Stomach smooth muscle (tissue), 2 donors: ENCODE data around the gene MXD1.

ENCODE experiments used
- H3K27ac ChIP-seq: one replicate; pipeline ENCODE4 v1.7.0; 2013; ENCODE audit warnings: mild to moderate bottlenecking, low read length, inconsistent platforms
- H3K27me3 ChIP-seq, 2 donors: one replicate each; pipeline ENCODE4 v1.7.0; 2013; ENCODE audit warnings: low read length in 2 of 2; ENCODE audit not compliant: insufficient read depth in 2 of 2, control insufficient read depth in 1 of 2
- H3K36me3 ChIP-seq, 2 donors: one replicate each; pipeline ENCODE4 v1.7.0; 2013; ENCODE audit warnings: low read length in 2 of 2; ENCODE audit not compliant: control insufficient read depth in 2 of 2, insufficient read depth in 2 of 2
- H3K4me1 ChIP-seq: one replicate; pipeline ENCODE4 v1.7.0; 2013; ENCODE audit warnings: low read length; ENCODE audit not compliant: control insufficient read depth, insufficient read depth
- H3K4me3 ChIP-seq, 2 donors: one replicate each; pipeline ENCODE4 v1.7.0; 2013; ENCODE audit warnings: low read length in 2 of 2
- H3K9ac ChIP-seq, 2 donors: one replicate each; pipeline ENCODE4 v1.7.0; 2013; ENCODE audit warnings: low read length in 2 of 2, mild to moderate bottlenecking in 1 of 2
- H3K9me3 ChIP-seq, 2 donors: one replicate each; pipeline ENCODE4 v1.7.0; 2013; ENCODE audit warnings: low read length in 2 of 2; ENCODE audit not compliant: control insufficient read depth in 2 of 2
- donor health status: healthy.
- donor health status: Pancreatic carcinoma.

Gene MXD1

GRCh38 chr2:69911985-69912563, 2.8 kb upstream of the MXD1 start:
- Histone ChIP-seq H3K4me3 (no peak overlapping the region), H3K9ac (no peak overlapping the region), H3K4me1 (peaks cover 2% of the 10 kb centered on the region), H3K36me3 (peaks cover 13 to 20% of the 10 kb centered on the region in 2 donors), H3K27ac (no peak overlapping the region), H3K9me3 (no peaks in the 10 kb centered on the region), H3K27me3 (no peaks in the 10 kb centered on the region)

DNA sequence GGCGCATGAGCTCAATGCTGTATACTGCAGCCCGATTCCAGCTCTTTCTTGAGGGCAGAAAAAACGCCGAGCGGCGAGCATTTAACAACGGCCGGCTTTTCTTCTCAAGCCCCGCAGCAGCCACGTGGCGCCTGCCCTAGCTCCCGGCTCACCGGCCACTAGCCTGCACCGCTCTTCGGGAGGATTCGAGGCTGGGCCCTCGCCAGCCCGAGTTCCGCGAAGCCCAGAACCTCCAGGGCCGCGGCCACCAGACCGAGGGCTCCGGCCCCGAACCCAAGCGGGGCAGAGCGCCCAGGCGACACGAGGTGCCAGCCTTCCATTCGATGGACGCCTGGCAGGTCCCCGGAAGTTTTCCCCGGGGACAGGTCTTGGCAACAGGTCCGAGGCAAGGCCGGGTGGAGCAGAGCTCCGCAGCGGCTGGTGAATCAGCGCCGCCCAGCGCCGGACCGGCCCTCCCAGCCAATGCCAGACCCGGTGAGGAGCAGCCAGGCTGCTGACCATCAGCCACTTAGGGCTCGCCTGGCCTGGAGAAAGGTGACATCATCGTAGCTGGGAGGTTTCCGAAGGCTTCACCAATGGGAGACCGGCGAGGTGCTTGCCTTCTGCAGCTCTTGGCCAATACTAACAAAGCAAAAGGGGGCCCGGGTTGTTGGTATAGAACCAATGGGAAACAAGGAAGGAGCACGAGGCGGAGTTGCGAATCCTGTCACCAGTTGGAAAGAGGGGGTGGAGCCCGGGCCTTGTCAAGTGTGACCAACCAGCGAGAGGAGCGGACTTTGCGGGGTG, 552 bp upstream of the MXD1 start:
- Histone ChIP-seq H3K4me3 (peak overlapping the region; percentile 76 to 80), H3K36me3 (peaks cover 7 to 10% of the 10 kb centered on the region in 2 donors), H3K9ac (peak overlapping the region; percentile 77 to 89), H3K9me3 (no peaks in the 10 kb centered on the region), H3K27me3 (no peaks in the 10 kb centered on the region), H3K4me1 (peaks cover 2% of the 10 kb centered on the region), H3K27ac (peak overlapping the region; percentile 84)

GRCh38 chr2:69916106-69916505, 1.2 kb downstream of the MXD1 start:
- H3K4me3 ChIP-seq, result peak overlapping the region; percentile 76
- peaks cover 0 to 4% of the 10 kb centered on the region in 2 donors for H3K36me3 ChIP-seq
- H3K27ac ChIP-seq, result peak overlapping the region; percentile 79
- H3K9me3 ChIP-seq, result no peaks in the 10 kb centered on the region
- peak overlapping the region; percentile 76 to 80 for H3K9ac ChIP-seq
- no peaks in the 10 kb centered on the region for H3K27me3 ChIP-seq
- H3K4me1 ChIP-seq, result peaks cover 2% of the 10 kb centered on the region

GRCh38 chr2:69917852-69918251, 2.9 kb downstream of the MXD1 start:
- Histone ChIP-seq H3K27ac (peak overlapping the region; percentile 60), H3K4me1 (peaks cover 2% of the 10 kb centered on the region), H3K9ac (peak overlapping the region in 1 of 2 donors; percentile 43), H3K27me3 (no peaks in the 10 kb centered on the region), H3K4me3 (peak overlapping the region in 1 of 2 donors; percentile 21), H3K9me3 (no peaks in the 10 kb centered on the region), H3K36me3 (peaks cover 3 to 4% of the 10 kb centered on the region in 2 donors)

GRCh38 chr2:69918401-69918800, 3.5 kb downstream of the MXD1 start:
- H3K36me3 ChIP-seq, result peaks cover 3 to 8% of the 10 kb centered on the region in 2 donors
- H3K4me3 ChIP-seq, result no peak overlapping the region
- H3K27me3 ChIP-seq, result no peaks in the 10 kb centered on the region
- H3K27ac ChIP-seq, result peak overlapping the region; percentile 60
- H3K4me1 ChIP-seq, result peaks cover 2% of the 10 kb centered on the region
- no peaks in the 10 kb centered on the region for H3K9me3 ChIP-seq
- peak overlapping the region in 1 of 2 donors; percentile 43 for H3K9ac ChIP-seq

- no peak overlapping the region for H3K9ac ChIP-seq
- no peaks in the 10 kb centered on the region for H3K4me1 ChIP-seq
- H3K4me3 ChIP-seq, result no peak overlapping the region
- no peaks in the 10 kb centered on the region for H3K27me3 ChIP-seq
- no peak overlapping the region for H3K27ac ChIP-seq
- H3K9me3 ChIP-seq, result no peaks in the 10 kb centered on the region
- peaks cover 10 to 21% of the 10 kb centered on the region in 2 donors for H3K36me3 ChIP-seq
Measured at GRCh38 chr2:69923116-69923515, 8.2 kb downstream of the MXD1 start.

DNA sequence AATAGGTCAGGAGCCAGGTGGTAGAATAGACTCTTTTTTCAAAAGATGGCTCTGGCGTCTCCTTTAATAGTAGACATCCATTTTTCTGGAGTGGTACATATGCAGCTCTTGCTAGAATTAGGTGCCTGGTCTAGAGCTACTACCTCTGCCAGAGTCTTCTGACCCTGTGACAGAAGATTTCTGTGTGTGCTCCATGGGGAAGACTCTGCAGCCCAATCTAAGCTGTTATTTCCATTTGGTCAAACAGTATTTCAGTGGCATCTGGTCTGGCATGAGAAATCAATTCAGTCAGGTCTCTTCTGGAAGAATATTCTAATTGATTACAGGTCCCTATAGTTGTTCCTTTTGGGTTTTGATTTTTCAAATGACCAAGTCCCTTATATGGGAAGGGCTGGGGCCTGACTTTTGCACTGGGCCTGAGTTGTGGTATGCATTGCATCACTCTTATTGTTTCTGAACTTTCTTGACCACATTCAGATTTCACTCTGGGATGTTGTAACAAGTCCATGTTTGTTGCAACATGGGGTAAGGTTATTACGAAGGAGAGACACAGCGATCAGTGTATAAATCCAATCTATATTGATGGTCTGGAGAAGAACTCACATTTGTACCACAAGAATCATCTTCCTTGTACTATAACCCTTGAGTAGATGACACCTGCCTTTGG, 12.1 kb downstream of the MXD1 start:
- no peak overlapping the region for H3K9ac ChIP-seq
- no peaks in the 10 kb centered on the region for H3K27me3 ChIP-seq
- H3K27ac ChIP-seq, result no peak overlapping the region
- H3K36me3 ChIP-seq, result peaks cover 11 to 22% of the 10 kb centered on the region in 2 donors
- H3K4me1 ChIP-seq, result no peaks in the 10 kb centered on the region
- H3K4me3 ChIP-seq, result no peak overlapping the region
- H3K9me3 ChIP-seq, result no peaks in the 10 kb centered on the region

DNA sequence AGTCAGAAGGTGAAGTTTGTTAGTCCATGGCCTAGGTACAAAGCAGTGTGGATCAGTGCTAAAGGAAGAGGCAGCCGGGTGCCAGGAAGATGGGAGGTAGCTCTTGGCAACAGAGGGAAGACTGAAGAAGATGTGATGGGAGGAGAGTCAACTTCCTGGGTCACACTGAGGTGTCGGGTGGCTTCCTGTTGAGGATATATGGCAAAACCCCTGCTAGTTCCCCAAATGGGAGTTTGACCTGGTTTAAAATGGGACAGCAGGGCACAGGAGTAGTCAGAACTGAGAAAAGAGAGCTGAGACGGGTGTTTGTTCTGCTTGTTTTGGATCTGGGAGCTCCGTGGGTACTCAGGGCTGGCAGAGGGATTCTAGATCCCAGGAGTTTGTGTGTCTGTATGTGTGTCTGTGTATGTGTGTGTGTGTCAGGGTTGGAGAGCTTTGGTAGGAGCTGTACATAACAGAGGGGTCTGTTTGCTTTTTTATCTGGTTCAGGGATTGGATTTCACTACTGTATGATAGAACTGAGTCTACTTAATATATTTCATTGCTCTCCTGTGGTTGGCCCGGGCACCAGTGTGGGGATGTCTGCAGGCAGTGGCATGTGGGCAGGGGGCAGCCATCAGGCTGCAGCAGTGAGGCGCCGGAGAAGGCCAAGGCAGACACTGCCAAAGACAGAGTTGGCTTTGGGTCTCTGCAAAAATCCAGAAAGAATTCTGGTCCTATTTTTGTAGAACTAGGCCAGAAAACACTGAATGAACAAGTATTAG, 17.1 kb downstream of the MXD1 start:
- Histone ChIP-seq H3K9me3 (no peaks in the 10 kb centered on the region), H3K36me3 (peaks cover 20 to 28% of the 10 kb centered on the region in 2 donors), H3K4me3 (no peak overlapping the region), H3K27ac (no peak overlapping the region), H3K27me3 (no peaks in the 10 kb centered on the region), H3K9ac (no peak overlapping the region), H3K4me1 (no peaks in the 10 kb centered on the region)

- Histone ChIP-seq H3K27ac (no peak overlapping the region), H3K27me3 (no peaks in the 10 kb centered on the region), H3K9ac (no peak overlapping the region), H3K4me3 (no peak overlapping the region), H3K36me3 (peaks cover 24 to 28% of the 10 kb centered on the region in 2 donors), H3K4me1 (no peaks in the 10 kb centered on the region), H3K9me3 (no peaks in the 10 kb centered on the region)
Measured at GRCh38 chr2:69932596-69932922, 17.6 kb downstream of the MXD1 start.

DNA sequence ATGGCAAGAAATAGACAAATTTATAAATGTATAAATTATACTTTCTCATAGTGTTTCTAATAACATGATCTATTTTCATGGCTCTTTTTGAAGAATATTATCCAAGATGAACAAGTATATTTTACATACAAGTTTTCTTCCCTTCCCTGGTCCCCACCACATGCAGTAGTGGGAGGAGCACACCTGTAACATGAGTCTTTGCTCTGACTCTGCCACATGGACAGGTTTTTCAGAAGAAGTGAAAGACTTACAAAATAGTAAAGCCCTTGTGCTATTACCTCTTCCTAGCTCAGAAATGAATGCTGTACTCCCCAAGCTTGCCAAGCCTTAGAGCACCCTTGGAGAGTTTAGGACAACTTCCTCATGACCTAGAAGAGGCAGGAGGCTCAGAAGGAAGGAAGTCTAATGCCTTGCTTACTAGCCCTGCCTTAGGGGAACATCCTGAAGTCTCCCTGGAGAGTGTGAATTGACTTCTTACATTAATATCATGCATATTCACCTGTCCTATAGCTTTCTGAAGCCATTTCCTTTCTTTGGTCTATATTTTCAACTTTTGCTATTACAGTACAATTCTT, 18.4 kb downstream of the MXD1 start:
- no peak overlapping the region for H3K4me3 ChIP-seq
- H3K9ac ChIP-seq, result no peak overlapping the region
- H3K36me3 ChIP-seq, result peaks cover 28 to 36% of the 10 kb centered on the region in 2 donors
- H3K27me3 ChIP-seq, result no peaks in the 10 kb centered on the region
- H3K27ac ChIP-seq, result no peak overlapping the region
- H3K4me1 ChIP-seq, result no peaks in the 10 kb centered on the region
- H3K9me3 ChIP-seq, result no peaks in the 10 kb centered on the region
